ENCODE results near the gene MVP.
A peak's percentile ranks its signal among the peaks of the same experiment; 100 is the strongest.
"Not testable (repeated sequence)": the region's sequence is repeated elsewhere in the genome, so short reads cannot be mapped to it uniquely, and the experiment has no call there.

Gene MVP

GRCh38 chr16:29820271-29820701 lies at the start of gene MVP:
TSS of gene MVP (plus strand) at chr16:29820462. CDS start at chr16:29830550, 10,088 bp downstream.
- DNase-seq, result no peak

DNA sequence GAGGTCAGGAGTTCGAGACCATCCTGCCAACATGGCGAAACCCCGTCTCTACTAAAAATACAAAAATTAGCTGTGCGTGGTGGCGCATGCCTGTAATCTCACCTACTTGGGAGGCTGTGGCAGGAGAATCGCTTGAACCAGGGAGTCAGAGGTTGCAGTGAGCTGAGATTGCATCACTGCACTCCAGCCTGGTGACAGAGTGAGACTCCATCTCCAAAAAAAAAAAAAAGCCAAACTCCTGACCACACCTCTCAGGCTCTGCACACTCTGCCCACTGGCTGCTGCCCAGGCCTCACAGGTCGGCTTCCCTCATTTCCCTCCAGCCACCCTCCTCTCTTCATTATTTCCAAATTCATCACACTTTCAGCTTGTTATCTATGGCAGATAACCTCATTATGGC lies 47.9 kb upstream of the MVP start:
- not testable (repeated sequence) for DNase-seq

DNA sequence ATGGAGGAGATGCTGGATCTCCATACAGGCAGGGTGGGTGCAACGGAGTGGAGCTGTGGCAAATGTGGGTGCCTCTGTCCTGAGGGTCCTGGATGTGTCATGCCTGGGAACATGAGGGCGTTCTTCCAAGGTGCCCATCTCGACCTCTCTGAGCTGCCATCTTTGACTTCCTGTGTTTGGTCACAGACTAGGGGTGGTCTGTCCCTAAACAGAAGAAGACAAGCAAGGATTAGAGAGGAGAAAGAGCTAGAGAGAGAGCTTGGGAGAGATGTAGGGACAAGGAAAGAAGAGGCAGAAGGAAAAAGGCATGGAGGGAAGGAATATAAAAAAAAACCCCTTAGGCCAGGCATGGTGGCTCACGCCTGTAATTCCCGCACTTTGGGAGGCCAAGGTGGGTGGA lies 45.5 kb upstream of the MVP start:
- no peak for DNase-seq

DNA sequence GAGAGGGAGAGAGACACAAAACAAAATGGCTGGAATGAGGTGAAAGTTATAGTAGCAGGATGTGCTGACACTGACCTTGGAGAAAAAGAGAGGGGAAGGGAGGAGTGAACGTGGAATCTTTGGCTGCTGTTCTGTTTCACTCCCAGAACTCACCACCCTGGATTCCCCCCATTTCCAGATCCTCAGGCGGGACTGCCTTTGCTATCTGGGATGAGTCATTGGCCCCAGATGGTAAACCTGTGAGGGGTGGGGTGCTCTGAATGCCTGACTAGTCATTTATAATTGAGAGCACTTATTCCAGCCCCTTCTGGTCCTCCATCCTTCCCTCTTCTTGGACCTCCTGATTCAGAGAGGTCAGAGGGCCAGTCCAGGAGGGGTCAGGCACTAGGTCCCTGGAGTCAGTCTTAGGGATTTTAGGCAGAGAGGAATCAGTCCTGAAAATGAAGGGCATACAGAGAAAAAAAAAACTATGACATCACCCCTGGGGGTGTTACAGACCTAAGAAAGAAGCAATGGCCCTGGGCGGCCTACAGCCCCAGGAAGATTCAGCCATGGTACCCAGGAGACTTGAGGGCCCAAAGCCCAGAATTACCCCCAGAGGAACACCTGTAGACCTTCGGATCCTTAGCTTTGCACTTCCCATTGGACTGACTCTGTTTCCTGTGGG lies 44.4 kb upstream of the MVP start:
- peak; percentile 17 for DNase-seq

DNA sequence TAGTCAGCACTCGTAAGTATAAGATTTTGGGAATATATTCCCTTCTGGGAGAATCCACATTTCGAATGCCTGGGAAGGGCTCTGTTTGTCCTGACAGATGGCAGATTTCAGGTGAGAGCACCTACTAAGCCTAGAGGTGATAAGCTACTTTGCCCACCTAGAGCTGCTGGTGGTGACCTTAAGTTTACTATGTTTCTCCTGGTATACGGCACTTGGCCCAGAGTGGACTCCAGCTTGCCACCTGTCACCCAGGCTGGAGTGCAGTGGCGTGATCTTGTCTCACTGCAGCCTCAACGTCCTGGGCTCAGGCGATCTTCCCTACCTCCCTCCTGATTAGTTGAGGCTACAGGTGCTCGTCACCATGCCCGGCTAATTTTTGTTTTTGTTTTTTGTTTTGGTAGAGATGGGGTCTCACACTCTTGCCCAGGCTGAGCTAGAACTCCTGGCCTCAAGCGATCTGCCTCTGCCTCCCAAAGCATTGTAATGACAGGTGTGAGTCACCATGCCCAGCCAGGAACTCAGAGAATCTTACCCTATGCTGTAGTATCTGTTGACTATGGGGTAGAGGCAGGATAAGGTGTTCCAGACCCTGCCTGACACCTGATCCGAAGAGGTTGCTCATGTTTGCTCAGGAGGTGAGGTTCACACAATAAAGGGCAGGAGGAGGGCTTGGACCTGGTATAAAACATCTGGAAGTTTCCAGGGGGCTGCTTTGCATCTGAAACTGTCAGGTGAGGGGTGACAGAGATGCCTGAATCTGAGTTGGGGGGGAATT lies 42.5 kb upstream of the MVP start, which contains the start of gene ZG16:
Gene ZG16 (plus strand): TSS at position 681 of the 775 bp plus-strand sequence. CDS start 1,011 bp downstream, outside the sequence.
- no peak for DNase-seq

GRCh38 chr16:29779474-29779873 lies 40.8 kb upstream of the MVP start:
- DNase-seq, result no peak

- DNase-seq, result not testable (repeated sequence)
These were observed 36.9 kb upstream of the MVP start for GRCh38 chr16:29783094-29783953.

- DNase-seq, result no peak
These were observed 36.1 kb upstream of the MVP start for GRCh38 chr16:29784157-29784556.

DNA sequence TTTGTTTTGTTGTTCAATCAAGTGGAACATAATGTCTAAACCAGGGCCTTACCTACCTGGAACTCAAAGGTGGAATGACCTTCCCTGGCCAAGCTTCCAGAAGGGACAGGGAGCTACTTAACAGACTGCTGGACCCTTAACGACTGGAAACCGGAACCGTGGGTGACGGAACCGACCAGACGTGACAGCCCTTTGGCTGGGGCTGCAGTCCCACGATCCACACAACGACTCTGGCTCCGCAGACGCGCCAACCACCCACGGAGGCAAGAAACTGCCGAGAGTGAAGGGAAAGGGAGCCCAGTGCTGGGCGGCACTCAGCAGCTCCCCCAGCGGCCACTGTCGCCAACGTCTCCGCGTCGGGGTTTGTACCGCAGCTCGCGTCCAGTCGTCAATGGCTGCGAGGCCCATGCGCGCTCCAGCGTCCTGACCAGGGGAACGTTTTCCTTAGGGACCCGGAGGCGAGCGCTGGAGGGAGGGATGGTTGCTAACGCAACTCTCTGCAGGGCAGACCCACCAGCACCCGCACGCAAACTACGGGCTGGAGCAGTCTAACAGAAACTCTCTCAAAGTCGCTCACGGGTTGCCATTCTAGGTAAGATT lies 35.3 kb upstream of the MVP start:
- no peak for DNase-seq

DNA sequence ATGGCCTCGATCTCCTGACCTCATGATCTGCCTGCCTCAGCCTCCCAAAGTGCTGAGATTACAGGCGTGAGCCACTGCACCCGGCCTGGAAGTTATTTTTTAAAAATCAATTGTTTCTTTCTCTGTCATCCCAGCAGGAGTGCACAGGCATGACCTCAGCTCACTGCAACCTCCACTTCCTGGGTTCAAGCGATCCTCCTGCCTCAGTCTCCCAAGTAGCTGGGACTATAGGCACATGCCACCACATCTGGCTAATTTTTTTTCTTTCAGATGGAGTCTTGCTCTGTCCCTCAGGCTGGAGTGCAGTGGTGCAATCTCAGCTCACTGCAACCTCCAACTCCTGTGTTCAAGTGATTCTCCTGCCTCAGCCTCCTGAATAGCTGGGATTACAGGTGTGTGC lies 33.1 kb upstream of the MVP start:
- not testable (repeated sequence) for DNase-seq

DNA sequence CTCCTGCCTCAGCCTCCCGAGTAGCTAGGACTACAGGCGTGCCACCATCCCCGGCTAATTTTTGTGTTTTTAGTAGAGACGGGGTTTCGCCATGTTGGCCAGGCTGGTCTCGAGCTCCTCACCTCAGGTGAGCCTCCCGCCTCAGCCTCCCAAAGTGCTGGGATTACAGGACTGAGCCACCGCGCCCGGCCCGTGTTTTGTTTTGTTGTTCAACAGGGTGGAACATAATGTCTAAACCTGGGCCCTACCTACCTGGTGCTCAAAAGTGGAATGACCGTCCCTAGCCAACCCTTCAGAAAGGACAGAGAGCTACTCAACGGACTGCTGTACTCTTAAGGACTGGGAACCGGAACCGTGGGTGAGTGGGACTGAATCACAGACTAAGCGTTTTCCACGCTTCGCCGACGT lies 30.5 kb upstream of the MVP start:
- no peak for DNase-seq

GRCh38 chr16:29790183-29790948 lies 29.9 kb upstream of the MVP start, which contains the start of gene KIF22:
TSS of gene KIF22 (plus strand) at chr16:29790751. CDS start at chr16:29790760, 9 bp downstream.
- peak; percentile 96 for DNase-seq

DNA sequence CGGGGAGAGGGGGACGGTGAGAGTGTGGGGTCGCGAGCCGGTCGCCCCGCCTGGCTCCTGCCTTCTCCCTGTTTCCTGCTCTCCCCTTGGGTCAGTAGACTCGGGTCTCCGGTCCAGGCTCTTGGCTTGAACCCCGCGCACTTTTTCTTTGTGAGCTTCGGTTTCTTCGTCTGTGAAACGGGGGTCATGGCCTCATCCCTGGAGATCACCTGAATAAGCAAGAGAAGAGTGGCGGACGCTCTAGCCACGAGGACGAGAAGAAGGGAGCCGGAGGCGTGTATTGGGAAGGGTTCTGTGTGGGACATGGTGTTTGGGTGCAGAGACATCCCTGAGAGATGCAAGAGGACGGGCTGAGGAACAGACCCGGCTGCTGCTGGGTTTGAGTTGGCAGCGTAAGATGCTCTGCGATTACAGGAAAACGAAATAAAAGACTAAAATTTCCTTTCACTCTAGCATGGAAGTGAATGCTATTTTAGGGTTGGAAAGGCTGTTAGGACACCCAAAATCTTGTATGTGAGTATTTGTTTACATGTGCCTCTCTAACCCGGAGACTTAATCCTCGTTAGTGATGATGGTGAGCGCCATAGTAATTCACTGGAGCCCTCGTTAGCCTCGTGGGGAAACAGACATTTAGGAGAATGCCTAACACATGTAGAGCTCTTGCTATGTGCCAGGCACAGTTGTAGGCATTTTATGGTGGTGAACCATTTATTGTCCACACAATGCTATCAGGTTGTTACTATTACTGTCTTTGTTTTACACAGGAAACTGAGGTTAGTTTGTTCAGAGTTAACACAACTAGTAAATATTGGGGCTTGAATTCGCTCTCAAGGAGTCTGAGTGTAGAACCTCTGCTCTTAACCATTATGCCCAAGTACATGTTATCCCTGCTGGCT lies 29.1 kb upstream of the MVP start:
- no peak for DNase-seq

DNA sequence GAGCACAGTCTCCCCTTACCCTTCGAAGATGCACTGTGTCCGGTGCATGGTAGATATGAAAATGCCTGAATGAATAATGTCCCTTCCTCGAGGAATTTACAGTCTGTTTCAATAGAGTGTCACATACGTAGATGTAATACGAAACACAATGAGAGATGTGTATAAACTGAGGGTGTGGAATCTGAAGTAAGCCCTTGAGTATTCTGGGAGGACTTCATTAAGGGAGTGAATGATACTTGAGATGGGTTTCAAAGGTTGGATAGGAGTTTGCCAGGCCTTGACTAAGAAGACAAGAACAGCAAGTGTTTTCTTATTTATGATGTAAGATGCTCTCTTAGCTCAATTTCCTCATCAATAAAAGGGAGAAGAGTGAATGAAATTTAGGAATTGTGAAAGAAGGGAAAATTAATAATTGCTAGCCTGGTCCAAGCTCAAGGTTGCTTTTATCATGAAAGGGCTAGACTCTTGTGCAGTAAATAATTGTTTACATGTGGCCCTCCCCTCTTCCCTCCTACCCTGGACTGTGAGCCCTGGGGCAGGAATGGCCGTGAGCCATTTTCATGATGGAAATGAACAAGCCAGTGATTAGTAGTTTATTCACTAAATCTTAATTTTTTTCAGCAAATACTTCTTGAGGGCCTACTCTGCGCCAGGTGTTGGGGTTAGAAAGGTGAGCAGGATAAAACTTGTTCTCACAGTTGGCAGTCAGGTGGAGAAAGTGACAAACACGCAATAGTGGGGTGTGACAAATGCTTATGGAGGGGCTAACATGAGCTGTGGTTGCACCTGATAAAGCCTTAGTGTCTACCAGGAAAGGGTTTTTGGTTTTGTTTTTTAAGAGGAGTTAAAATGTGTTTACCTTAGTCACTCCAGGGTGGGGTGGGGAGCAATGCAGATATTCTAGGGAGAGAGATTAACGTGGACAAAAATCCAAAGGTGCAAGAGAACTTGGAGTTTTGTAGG lies 28.1 kb upstream of the MVP start:
- no peak for DNase-seq

DNA sequence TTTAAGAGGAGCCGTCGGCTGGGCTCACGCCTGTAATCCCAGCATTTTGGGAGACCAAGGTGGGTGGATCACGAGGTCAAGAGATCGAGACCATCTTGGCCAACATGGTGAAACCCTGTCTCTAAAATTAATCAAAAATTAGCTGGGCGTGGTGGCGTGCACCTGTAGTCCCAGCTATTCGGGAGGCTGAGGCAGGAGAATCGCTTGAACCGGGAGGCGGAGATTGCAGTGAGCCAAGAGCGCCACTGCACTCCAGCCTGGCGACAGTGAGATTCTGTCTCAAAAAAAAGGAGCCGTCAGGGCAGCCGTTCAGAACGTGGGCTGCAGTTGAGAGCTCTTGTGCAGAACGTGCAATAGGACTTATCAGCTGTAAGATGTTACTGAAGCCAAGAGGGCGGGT lies 27.1 kb upstream of the MVP start:
- DNase-seq, result not testable (repeated sequence)

GRCh38 chr16:29794231-29794710 lies 26.0 kb upstream of the MVP start:
- DNase-seq, result no peak

- no peak for DNase-seq
These were observed 17.8 kb upstream of the MVP start for GRCh38 chr16:29802416-29802935.

- no peak for DNase-seq
These were observed 16.2 kb upstream of the MVP start for GRCh38 chr16:29804020-29804419.
